GM21528 (cell line): ENCODE measurements around the gene IDH3B.
A peak's percentile ranks its signal among the peaks of the same experiment; 100 is the strongest.
"Not testable (repeated sequence)": the region's sequence is repeated elsewhere in the genome, so short reads cannot be mapped to it uniquely, and the experiment has no call there.

Experiments used
- ATAC-seq: cut with Tn5 transposase; IDR thresholded peaks from one replicate; pipeline ENCODE4 v1.9.1; 2021; ENCODE audit warnings: mild to moderate bottlenecking, moderate library complexity; ENCODE audit not compliant: unreplicated experiment, low FRiP score

IDH3B gene

GRCh38 chr20:2663887-2664719, at the start of gene IDH3B:
IDH3B (minus strand) TSS chr20:2664216; CDS start chr20:2664188, 28 bp downstream.
- ATAC-seq: peak; percentile 88

GRCh38 chr20:2713285-2713684, 49.3 kb upstream of the IDH3B start:
- ATAC-seq: no peak

GRCh38 chr20:2709205-2709981, 45.4 kb upstream of the IDH3B start:
- ATAC-seq: no peak

GRCh38 chr20:2708665-2709064, 44.6 kb upstream of the IDH3B start:
- no peak for ATAC-seq

GRCh38 chr20:2708073-2708415, 44.0 kb upstream of the IDH3B start:
- no peak for ATAC-seq

GRCh38 chr20:2707353-2708072, 43.5 kb upstream of the IDH3B start:
- ATAC-seq: no peak

- ATAC-seq: no peak
These were observed 42.8 kb upstream of the IDH3B start for GRCh38 chr20:2706688-2707352.

- ATAC-seq: no peak
These were observed 42.1 kb upstream of the IDH3B start for GRCh38 chr20:2705931-2706645.

- ATAC-seq: no peak
These were observed 39.9 kb upstream of the IDH3B start for GRCh38 chr20:2703716-2704475.

GRCh38 chr20:2701671-2702081, 37.7 kb upstream of the IDH3B start:
- ATAC-seq: no peak

- ATAC-seq: no peak
These were observed 37.1 kb upstream of the IDH3B start for GRCh38 chr20:2700913-2701620.

GRCh38 chr20:2699775-2700413, 35.9 kb upstream of the IDH3B start:
- no peak for ATAC-seq

GRCh38 chr20:2698912-2699311, 34.9 kb upstream of the IDH3B start:
- ATAC-seq: no peak

- no peak for ATAC-seq
These were observed 34.3 kb upstream of the IDH3B start for GRCh38 chr20:2698186-2698817.

- no peak for ATAC-seq
These were observed 33.8 kb upstream of the IDH3B start for GRCh38 chr20:2697768-2698167.

GRCh38 chr20:2696646-2697045, 32.6 kb upstream of the IDH3B start:
- ATAC-seq: no peak

- not testable (repeated sequence) for ATAC-seq
These were observed 32.0 kb upstream of the IDH3B start for GRCh38 chr20:2695984-2696525.
